A549 (cell line): ENCODE data around the gene PSMB11. TPM values are rescaled to one million over a fixed set of nuclear protein-coding genes. Genes with fewer than 3 reads are reported as not detected.

Experiments
- ATAC-seq, 2 experiments: fragments of 200-7000 bp in 1 of 2; fragments of >200 bp in 1 of 2; cut with Nextera tagmentation in 1 of 2; cut with Tn5 transposase in 1 of 2; 3 replicates each; pipeline versions ENCODE4 v1.8.0 to v1.9.1; 2018 to 2020; ENCODE audit warnings: mild to moderate bottlenecking in 1 of 2, moderate library complexity in 1 of 2
- CTCF ChIA-PET: fragments of 300-600 bp; sonication (Branson Sonifier 250); formaldehyde crosslinking; extraction: SDS; loops from one replicate; lab custom pipeline; 2021; ENCODE audit warnings: antibody characterized with exemption, inconsistent platforms; lab: Yijun Ruan, JAX
- POLR2A ChIA-PET: fragments of 350-600 bp; formaldehyde crosslinking; extraction: SDS; loops from one replicate; lab custom pipeline; 2021; ENCODE audit warnings: antibody characterized with exemption, inconsistent platforms; lab: Yijun Ruan, JAX
- DNase-seq, 2 experiments: peaks; one replicate each; pipeline versions ENCODE4 v3.0.0 to v3.0.0-alpha.2; 2011 to 2016; ENCODE audit warnings: low read depth in 1 of 2, low spot score in 1 of 2
- FAIRE-seq: peaks from 2 replicates; lab custom pipeline; 2011; peaks lifted over from hg19 to GRCh38; lab: Jason Lieb, UNC
- H3K27ac ChIP-seq, 2 experiments: fragments of >200 bp; sonication (Bioruptor Twin); formaldehyde crosslinking; 3 replicates each; pipeline ENCODE4 v1.5.1; 2016 to 2017
- H3K4me1 ChIP-seq: fragments of >200 bp; sonication (Bioruptor Twin); formaldehyde crosslinking; 3 replicates; pipeline ENCODE4 v1.6.1; 2016
- H3K4me2 ChIP-seq: fragments of >200 bp; sonication (Bioruptor Twin); formaldehyde crosslinking; 3 replicates; pipeline ENCODE4 v1.6.1; 2016
- H3K4me3 ChIP-seq: fragments of >200 bp; sonication (Bioruptor Twin); formaldehyde crosslinking; 3 replicates; pipeline ENCODE4 v1.5.1; 2016
- H3K9me3 ChIP-seq: fragments of >200 bp; sonication (Bioruptor Twin); formaldehyde crosslinking; 3 replicates; pipeline ENCODE4 v1.6.1; 2016
- BCL3 ChIP-seq: fragments of >200 bp; sonication (Bioruptor Twin); formaldehyde crosslinking; IDR thresholded peaks from 3 replicates; pipeline ENCODE4 v1.6.1; 2016
- CBX2 ChIP-seq: fragments of 200-600 bp; sonication (generic); IDR thresholded peaks from 2 replicates; pipeline ENCODE4 v1.6.1; 2016; ENCODE audit warnings: low read depth, mild to moderate bottlenecking, borderline replicate concordance
- CTCF ChIP-seq: fragments of >200 bp; sonication (Bioruptor Twin); formaldehyde crosslinking; IDR thresholded peaks from 3 replicates; pipeline ENCODE4 v1.5.1; 2016
- E2F6 ChIP-seq: IDR thresholded peaks from 2 replicates; pipeline ENCODE4 v1.6.1; 2012; ENCODE audit warnings: low read depth, borderline replicate concordance
- EHF ChIP-seq: fragments of 250-450 bp; sonication (Bioruptor Pico); IDR thresholded peaks from 2 replicates; pipeline ENCODE4 v1.5.0; 2020; ENCODE audit warnings: mild to moderate bottlenecking
- EHMT2 ChIP-seq: fragments of 200-600 bp; sonication (generic); IDR thresholded peaks from 2 replicates; pipeline ENCODE4 v1.6.1; 2016; ENCODE audit warnings: antibody characterized with exemption, low read depth, mild to moderate bottlenecking, moderate library complexity
- EP300 ChIP-seq, 2 experiments: fragments of >200 bp; sonication (Bioruptor Twin); formaldehyde crosslinking; IDR thresholded peaks; 2 replicates in 1 of 2; 3 replicates in 1 of 2; pipeline ENCODE4 v1.6.1; 2016 to 2017
- FOXS1 ChIP-seq: fragments of 250-450 bp; sonication (Bioruptor Pico); IDR thresholded peaks from 2 replicates; pipeline ENCODE4 v1.5.0; 2020; ENCODE audit warnings: mild to moderate bottlenecking, moderate library complexity
- HEYL ChIP-seq: fragments of 250-450 bp; sonication (Bioruptor Pico); IDR thresholded peaks from 2 replicates; pipeline ENCODE4 v1.8.0; 2021; ENCODE audit warnings: mild to moderate bottlenecking, moderate library complexity
- HMGXB4 ChIP-seq: fragments of 250-450 bp; sonication (Bioruptor Pico); IDR thresholded peaks from 2 replicates; pipeline ENCODE4 v1.5.0; 2021; ENCODE audit warnings: mild to moderate bottlenecking, moderate library complexity, borderline replicate concordance
- HOXB13 ChIP-seq: fragments of 250-450 bp; sonication (Bioruptor Pico); IDR thresholded peaks from 2 replicates; pipeline ENCODE4 v1.5.0; 2020; ENCODE audit warnings: low read depth, mild to moderate bottlenecking, moderate library complexity
- JUNB ChIP-seq: fragments of >200 bp; sonication (Bioruptor Twin); formaldehyde crosslinking; IDR thresholded peaks from 2 replicates; pipeline ENCODE4 v1.6.1; 2016
- KDM1A ChIP-seq: fragments of 200-600 bp; sonication (generic); IDR thresholded peaks from 2 replicates; pipeline ENCODE4 v1.6.1; 2016; ENCODE audit warnings: low read depth, mild to moderate bottlenecking
- KDM5A ChIP-seq: fragments of 200-600 bp; sonication (generic); IDR thresholded peaks from 2 replicates; pipeline ENCODE4 v1.6.1; 2016; ENCODE audit warnings: antibody characterized with exemption, mild to moderate bottlenecking
- MAFK ChIP-seq: fragments of 450-650 bp; IDR thresholded peaks from 2 replicates; pipeline ENCODE4 v1.6.1; 2014; ENCODE audit not compliant: partially characterized antibody
- MAX ChIP-seq: IDR thresholded peaks from 2 replicates; pipeline ENCODE4 v1.6.1; 2012
- MYC ChIP-seq: IDR thresholded peaks from 2 replicates; pipeline ENCODE4 v1.6.1; 2012; ENCODE audit warnings: mild to moderate bottlenecking, inconsistent platforms, low read length, improper control_type of control experiment, borderline replicate concordance
- RAD21 ChIP-seq, 2 experiments: fragments of >200 bp in 1 of 2; sonication (Bioruptor Twin) in 1 of 2; formaldehyde crosslinking in 1 of 2; IDR thresholded peaks in 1 of 2; conservative IDR thresholded peaks in 1 of 2; 2 replicates in 1 of 2; 3 replicates in 1 of 2; pipeline ENCODE4 v1.6.1; 2012 to 2018; ENCODE audit warnings: inconsistent platforms in 1 of 2
- RARB ChIP-seq: fragments of 250-450 bp; sonication (Bioruptor Pico); IDR thresholded peaks from 2 replicates; pipeline ENCODE4 v1.8.0; 2021; ENCODE audit warnings: mild to moderate bottlenecking, moderate library complexity
- RCOR1 ChIP-seq: fragments of 150-350 bp; IDR thresholded peaks from 2 replicates; pipeline ENCODE4 v1.6.1; 2014; ENCODE audit warnings: antibody characterized with exemption, low read length, low read depth
- RFX5 ChIP-seq: fragments of 450-650 bp; IDR thresholded peaks from 2 replicates; pipeline ENCODE4 v1.7.1; 2014; ENCODE audit warnings: antibody characterized with exemption, mild to moderate bottlenecking, moderate library complexity
- SMC3 ChIP-seq: fragments of >200 bp; sonication (Bioruptor Twin); formaldehyde crosslinking; IDR thresholded peaks from 3 replicates; pipeline ENCODE4 v1.6.1; 2018; ENCODE audit warnings: inconsistent platforms
- TFCP2L1 ChIP-seq: fragments of 250-450 bp; sonication (Bioruptor Pico); IDR thresholded peaks from 2 replicates; pipeline ENCODE4 v1.5.0; 2021; ENCODE audit warnings: mild to moderate bottlenecking
- ZC3H11A ChIP-seq: fragments of 450-650 bp; IDR thresholded peaks from 2 replicates; pipeline ENCODE4 v1.6.1; 2014; ENCODE audit warnings: antibody characterized with exemption, mild to moderate bottlenecking
- ZNF302 ChIP-seq: fragments of 250-450 bp; sonication (Bioruptor Pico); IDR thresholded peaks from 2 replicates; pipeline ENCODE4 v1.9.0; 2021; ENCODE audit warnings: inconsistent platforms, mild to moderate bottlenecking, moderate library complexity
- ZSCAN20 ChIP-seq: fragments of 250-450 bp; sonication (Bioruptor Pico); IDR thresholded peaks from 2 replicates; pipeline ENCODE4 v1.8.0; 2022; ENCODE audit warnings: mild to moderate bottlenecking, moderate library complexity
- WGBS: methylation state at CpG from one replicate; pipeline ENCODE4 v1.1.6; 2017; ENCODE audit errors: missing lambda C conversion rate; 5-methylcytosine and 5-hydroxymethylcytosine counted together
- polyA plus RNA-seq, 4 experiments: library from polyadenylated mRNA; depleted of rRNA in 3 of 4; stranded (reverse); fragments of >200 nt; fragmentation: RNase III in 1 of 4; extraction: RNeasy Plus Mini Kit Qiagen cat#74134 plus additional on column Dnase treatment in 1 of 4; gene quantifications; 2 replicates in 3 of 4; 3 replicates in 1 of 4; pipeline ENCODE4 v1.2.3, GENCODE V29; 2011 to 2017

The PSMB11 gene
- polyA plus RNA-seq, 2 of the 4 experiments (the other 2 are of a cell fraction) = not detected

GRCh38 chr14:23067847-23068788 lies 26.1 kb downstream of the PSMB11 start:
- peak in 1 of 2 experiments; percentile 46; a peak in 3 of 6 replicates for ATAC-seq
- Histone ChIP-seq H3K4me3 (no peak overlapping the region), H3K9me3 (no peaks in the 10 kb centered on the region), H3K27ac (0 out of 6 replicates have a peak overlapping the region, but pooled peaks of 1 of the 2 experiments have one; percentile 34), H3K4me1 (peaks cover 33% of the 10 kb centered on the region), H3K4me2 (peak overlapping the region; percentile 44)
- DNase-seq = no peak
- ChIA-PET POLR2A (interaction anchor here (0.5 to 1.6 kb wide), 5 partner anchors 10 to 1599 kb away, joined by 3 to 21 read pairs (median 4); partner anchors contain the start of genes ACIN1, BCL2L2 and C14orf119), CTCF (interaction anchor here (0.5 to 33.8 kb wide), 42 partner anchors 9 to 511 kb away, joined by 3 to 1206 read pairs (median 5); partner anchors contain the start of genes ACIN1, AJUBA, C14orf119 and CDH24)
- WGBS = 72% methylated on average over 14 of the region's 14 CpGs
- TF ChIP-seq TFCP2L1 (no peak), KDM5A (no peak), MAX (no peak), HMGXB4 (CRISPR knock-in tag) (no peak), JUNB (no peak), RARB (CRISPR knock-in tag) (no peak), CBX2 (no peak), ZSCAN20 (no peak), EHF (no peak), MYC (no peak), RAD21 (conservative IDR thresholded peaks at IDR 0.05 in 1 of 2, IDR thresholded peaks at IDR 0.05 in 1 of 2) (no peak), HEYL (no peak), RCOR1 (no peak), SMC3 (no peak), EP300 (IDR thresholded peaks at IDR 0.05) (no peak), KDM1A (no peak), ZNF302 (no peak), ZC3H11A (no peak)
- FAIRE-seq = no peak

GRCh38 chr14:23068789-23069412 lies 26.9 kb downstream of the PSMB11 start:
- H3K27ac ChIP-seq = peak overlapping the region in 1 of 2 experiments; percentile 34; a peak in 2 of 6 replicates
- POLR2A ChIA-PET = interaction anchor here (0.5 to 1.6 kb wide), 6 partner anchors 9 to 1600 kb away, joined by 3 to 21 read pairs (median 4); partner anchors contain the start of genes ACIN1, BCL2L2 and C14orf119
- FAIRE-seq = no peak
- CTCF ChIA-PET = interaction anchor here (0.5 to 33.8 kb wide), 47 partner anchors 9 to 512 kb away, joined by 3 to 1206 read pairs (median 5); partner anchors contain the start of genes ACIN1, AJUBA, C14orf119 and CDH24
- peak overlapping the region; percentile 97 for H3K4me2 ChIP-seq
- WGBS = 26% methylated on average over 8 of the region's 8 CpGs
- ATAC-seq = peak; percentile 72 to 86
- H3K4me3 ChIP-seq = no peak overlapping the region
- DNase-seq = peak; percentile 94 to 95
- H3K9me3 ChIP-seq = no peaks in the 10 kb centered on the region
- peaks cover 32% of the 10 kb centered on the region for H3K4me1 ChIP-seq
- no peak for TF ChIP-seq EHMT2
- TF ChIP-seq RAD21 (conservative IDR thresholded peaks at IDR 0.05 in 1 of 2, IDR thresholded peaks at IDR 0.05 in 1 of 2) = peak; percentile 79
- TF ChIP-seq RCOR1 = no peak
- no peak for TF ChIP-seq HOXB13 (CRISPR knock-in tag)
- peak; percentile 99 for TF ChIP-seq CTCF
- TF ChIP-seq MAFK = no peak
- no peak for TF ChIP-seq FOXS1 (CRISPR knock-in tag)
- no peak for TF ChIP-seq RFX5
- TF ChIP-seq BCL3 = no peak
- peak; percentile 65; the same call in 1 of the 2 replicates for TF ChIP-seq E2F6
- no peak for TF ChIP-seq HEYL
- peak; percentile 83 for TF ChIP-seq SMC3
- peak; percentile 82 for TF ChIP-seq MAX
